OCI-LY7 (cell line): ENCODE measurements around the gene CEP170B.

ENCODE experiments used
- EZH2phosphoT487 ChIP-seq: fragments of 200-600 bp; sonication (generic); IDR thresholded peaks from 2 replicates; pipeline ENCODE4 v1.6.1; 2018; ENCODE audit warnings: low read depth, borderline replicate concordance, mild to moderate bottlenecking, mixed run types, antibody characterized with exemption, low read length, moderate library complexity, mixed read lengths
- TF ChIP-seq, protein P1 (sequence below): fragments of 200-600 bp; sonication (generic); conservative IDR thresholded peaks from 2 replicates; pipeline ENCODE4 v1.5.1; 2014; ENCODE audit warnings: mild to moderate bottlenecking, antibody characterized with exemption, low read length, moderate library complexity, mixed read lengths

DNA sequence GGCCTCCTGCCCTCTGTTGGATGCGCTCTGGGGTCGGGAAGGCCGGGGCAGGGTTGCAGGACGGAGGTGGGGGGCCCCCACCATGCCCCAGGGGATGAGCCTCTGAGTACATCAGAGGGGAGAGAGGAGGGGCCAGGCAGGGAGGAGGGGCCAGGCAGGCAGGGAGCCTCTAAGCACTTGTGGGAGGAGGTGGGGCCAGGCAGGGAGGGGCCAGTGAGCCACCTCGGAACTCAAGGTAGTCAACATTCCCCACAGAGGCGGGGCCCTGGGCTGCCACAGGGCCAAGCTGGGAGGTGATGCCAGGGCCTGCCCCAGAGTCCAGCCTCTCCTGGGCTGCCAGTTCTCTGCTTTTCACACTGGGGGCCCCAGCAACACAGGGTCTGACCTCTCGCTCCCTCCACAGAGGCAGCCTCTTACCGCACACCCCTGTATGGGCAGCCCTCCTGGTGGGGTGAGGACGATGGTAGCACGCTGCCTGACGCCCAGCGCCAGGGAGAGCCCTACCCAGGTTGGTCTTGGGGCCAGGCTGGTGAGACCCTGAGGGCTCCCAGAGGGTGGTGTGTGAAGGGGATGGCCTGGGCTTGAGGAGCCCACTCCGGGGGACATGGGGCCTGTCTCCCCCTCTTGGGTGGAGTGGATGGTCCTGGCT, 17.4 kb downstream of the CEP170B start:
- TF ChIP-seq, protein P1, sequence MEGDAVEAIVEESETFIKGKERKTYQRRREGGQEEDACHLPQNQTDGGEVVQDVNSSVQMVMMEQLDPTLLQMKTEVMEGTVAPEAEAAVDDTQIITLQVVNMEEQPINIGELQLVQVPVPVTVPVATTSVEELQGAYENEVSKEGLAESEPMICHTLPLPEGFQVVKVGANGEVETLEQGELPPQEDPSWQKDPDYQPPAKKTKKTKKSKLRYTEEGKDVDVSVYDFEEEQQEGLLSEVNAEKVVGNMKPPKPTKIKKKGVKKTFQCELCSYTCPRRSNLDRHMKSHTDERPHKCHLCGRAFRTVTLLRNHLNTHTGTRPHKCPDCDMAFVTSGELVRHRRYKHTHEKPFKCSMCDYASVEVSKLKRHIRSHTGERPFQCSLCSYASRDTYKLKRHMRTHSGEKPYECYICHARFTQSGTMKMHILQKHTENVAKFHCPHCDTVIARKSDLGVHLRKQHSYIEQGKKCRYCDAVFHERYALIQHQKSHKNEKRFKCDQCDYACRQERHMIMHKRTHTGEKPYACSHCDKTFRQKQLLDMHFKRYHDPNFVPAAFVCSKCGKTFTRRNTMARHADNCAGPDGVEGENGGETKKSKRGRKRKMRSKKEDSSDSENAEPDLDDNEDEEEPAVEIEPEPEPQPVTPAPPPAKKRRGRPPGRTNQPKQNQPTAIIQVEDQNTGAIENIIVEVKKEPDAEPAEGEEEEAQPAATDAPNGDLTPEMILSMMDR: no peak
- no peak for TF ChIP-seq EZH2phosphoT487
